8988T (cell line): ENCODE data around the gene FGR.

ENCODE experiments used
- DNase-seq: peaks from one replicate; pipeline ENCODE4 v3.0.0; 2011

The FGR gene

GRCh38 chr1:27600498-27601175 is 34.3 kb downstream of the FGR start:
- DNase-seq = no peak

GRCh38 chr1:27599605-27600497 is 35.1 kb downstream of the FGR start:
- DNase-seq = no peak

- no peak for DNase-seq
Observed at GRCh38 chr1:27598902-27599528, 36.0 kb downstream of the FGR start.

GRCh38 chr1:27598295-27598687 is 36.7 kb downstream of the FGR start:
- no peak for DNase-seq

- no peak for DNase-seq
Observed at GRCh38 chr1:27597516-27598294, 37.3 kb downstream of the FGR start.

- DNase-seq = no peak
Observed at GRCh38 chr1:27596986-27597385, 38.0 kb downstream of the FGR start.

GRCh38 chr1:27596261-27596660 is 38.7 kb downstream of the FGR start:
- no peak for DNase-seq

- no peak for DNase-seq
Observed at GRCh38 chr1:27595597-27595996, 39.4 kb downstream of the FGR start.

- no peak for DNase-seq
Observed at GRCh38 chr1:27594564-27595510, 40.1 kb downstream of the FGR start.

GRCh38 chr1:27593678-27594563 is 41.1 kb downstream of the FGR start:
- DNase-seq = no peak

- DNase-seq = no peak
Observed at GRCh38 chr1:27592931-27593677, 41.9 kb downstream of the FGR start.

GRCh38 chr1:27592232-27592930 is 42.6 kb downstream of the FGR start:
- no peak for DNase-seq

GRCh38 chr1:27591622-27592021 is 43.4 kb downstream of the FGR start:
- DNase-seq = no peak

GRCh38 chr1:27590917-27591508 is 44.0 kb downstream of the FGR start:
- no peak for DNase-seq

GRCh38 chr1:27589841-27590426 is 45.1 kb downstream of the FGR start:
- DNase-seq = no peak

- no peak for DNase-seq
Observed at GRCh38 chr1:27589441-27589840, 45.5 kb downstream of the FGR start.

- no peak for DNase-seq
Observed at GRCh38 chr1:27588256-27589232, 46.4 kb downstream of the FGR start.
